Transverse colon (tissue), 4 donors: Measurements from ENCODE around the gene TBCD. TPM values are rescaled to one million over a fixed set of nuclear protein-coding genes. Genes with fewer than 3 reads are reported as not detected.
"Not testable (repeated sequence)": the region's sequence is repeated elsewhere in the genome, so short reads cannot be mapped to it uniquely, and the experiment has no call there.

Experiments
- DNase-seq: peaks from one replicate; pipeline ENCODE4 v3.0.0-alpha.2; 2019
- H3K27ac ChIP-seq, 4 donors: fragments of 200-600 bp; sonication (generic); 2 replicates each; pipeline ENCODE4 v1.5.1; 2016 to 2018; ENCODE audit warnings: inconsistent platforms in 4 of 4
- H3K27me3 ChIP-seq: fragments of 200-600 bp; sonication (generic); 2 replicates; pipeline ENCODE4 v1.5.1; 2017; ENCODE audit warnings: inconsistent platforms
- H3K36me3 ChIP-seq, 4 donors: fragments of 200-600 bp; sonication (generic); 2 replicates each; pipeline ENCODE4 v1.5.1; 2017 to 2019; ENCODE audit warnings: inconsistent platforms in 4 of 4
- H3K4me1 ChIP-seq, 4 donors: fragments of 200-600 bp; sonication (generic); 2 replicates each; pipeline ENCODE4 v1.5.1; 2017 to 2020; ENCODE audit warnings: inconsistent platforms in 4 of 4
- H3K4me3 ChIP-seq, 4 donors: fragments of 200-600 bp; sonication (generic); 1 replicate in 1 of 4; 2 replicates in 3 of 4; pipeline versions ENCODE4 v1.5.1 to v1.6.1; 2017 to 2019; ENCODE audit warnings: inconsistent platforms in 4 of 4
- H3K9me3 ChIP-seq, 2 donors: fragments of 200-600 bp; sonication (generic); 2 replicates each; pipeline ENCODE4 v1.5.1; 2017 to 2019; ENCODE audit warnings: inconsistent platforms in 2 of 2
- EP300 ChIP-seq: sonication (generic); formaldehyde crosslinking; IDR thresholded peaks from one replicate; pipeline ENCODE4 v1.6.1; 2017; ENCODE audit warnings: antibody characterized with exemption, low read depth
- POLR2A ChIP-seq: fragments of 450-650 bp; IDR thresholded peaks from one replicate; pipeline ENCODE4 v1.6.1; 2016; ENCODE audit warnings: antibody characterized with exemption, mild to moderate bottlenecking, moderate library complexity
- POLR2AphosphoS5 ChIP-seq, 3 donors: sonication (generic); formaldehyde crosslinking; IDR thresholded peaks; one replicate each; pipeline ENCODE4 v1.6.1; 2016; ENCODE audit warnings: antibody characterized with exemption in 3 of 3
- WGBS, 2 donors: methylation state at CpG; one replicate each; pipeline ENCODE4 v1.1.5; 2018; ENCODE audit warnings: low coverage in 1 of 2; 5-methylcytosine and 5-hydroxymethylcytosine counted together
- in situ Hi-C, 4 donors: fragments of 200-750 bp; cut with MboI; loops; one replicate each; pipeline versions ENCODE4 v1.15.0 to v1.15.1; 2017; ENCODE audit warnings: low sequenced_read_pairs in 3 of 4, low pct_ligation_motif_present in 1 of 4, low pct_unique_long_range_greater_than_20kb in 1 of 4
- intact Hi-C: fragments of 100-400 bp; cut with DNase I; formaldehyde crosslinking; loops from one replicate; pipeline ENCODE4 v1.15.1; 2023; ENCODE audit warnings: low total_unique reads
- total RNA-seq, 4 donors: library from RNA; depleted of rRNA; stranded (reverse); fragments of >200 nt; gene quantifications; one replicate each; pipeline ENCODE4 v1.1.0, GENCODE V29; 2016
- TF ChIP-seq, protein P1 (sequence below), 5 experiments: fragments of 200-600 bp in 3 of 5; fragments of 450-650 bp in 2 of 5; sonication (generic) in 3 of 5; IDR thresholded peaks; 1 replicate in 2 of 5; 2 replicates in 3 of 5; pipeline ENCODE4 v1.5.1; 2016 to 2017; ENCODE audit warnings: antibody characterized with exemption in 5 of 5, inconsistent platforms in 3 of 5, mild to moderate bottlenecking in 2 of 5, moderate library complexity in 1 of 5

TBCD gene
- total RNA-seq, 4 donors from 2014 or later, result 38.6 to 104 (median 39.8) TPM

DNA sequence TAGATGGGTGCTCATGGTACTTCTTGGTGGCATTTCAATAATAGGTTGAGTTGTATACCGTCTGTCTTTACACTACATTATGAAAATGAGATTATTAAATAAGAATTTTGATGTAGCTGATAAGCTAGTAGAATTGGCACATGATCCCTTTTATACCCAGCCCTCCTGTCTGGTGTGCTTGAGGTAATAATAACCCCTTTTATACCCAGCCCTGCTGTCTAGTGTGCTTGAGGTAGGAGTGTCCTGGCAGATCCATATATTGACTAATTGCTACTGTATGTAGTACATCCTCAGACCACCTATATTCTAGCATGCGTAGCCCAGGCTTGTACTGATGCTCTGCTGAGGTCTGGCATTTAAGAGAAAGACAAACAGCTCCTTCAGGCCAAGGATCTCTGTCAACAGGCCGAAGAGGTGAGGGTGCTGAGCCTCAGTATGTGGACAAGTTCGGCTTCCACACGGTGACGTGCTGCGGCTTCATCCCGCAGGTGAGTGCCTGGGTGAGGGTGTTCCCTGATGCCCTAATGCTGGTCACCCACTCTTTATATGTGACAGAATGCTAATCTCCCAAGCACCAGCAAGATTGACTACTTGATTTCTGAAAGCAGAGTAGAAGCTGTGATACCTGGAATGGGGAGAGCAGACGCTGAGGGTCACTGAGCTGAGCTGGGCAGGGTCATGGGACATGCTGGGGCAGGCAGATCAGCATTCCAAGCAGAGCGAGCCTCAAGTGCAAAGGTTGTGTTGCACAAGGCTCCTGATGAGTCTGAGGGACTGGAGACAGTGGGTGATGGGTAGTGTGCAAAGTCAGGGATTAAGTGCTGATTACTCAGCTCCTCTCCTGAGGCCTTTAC is 10.7 kb upstream of the TBCD start:
- peaks cover 0 to 9% (median 9%) of the 10 kb centered on the region in 4 donors for H3K4me1 ChIP-seq
- intact Hi-C loops, result no loop called here
- TF ChIP-seq POLR2A, result no peak
- no peak for TF ChIP-seq EP300
- no peak for TF ChIP-seq POLR2AphosphoS5 (IDR thresholded peaks at IDR 0.05)
- TF ChIP-seq, protein P1, sequence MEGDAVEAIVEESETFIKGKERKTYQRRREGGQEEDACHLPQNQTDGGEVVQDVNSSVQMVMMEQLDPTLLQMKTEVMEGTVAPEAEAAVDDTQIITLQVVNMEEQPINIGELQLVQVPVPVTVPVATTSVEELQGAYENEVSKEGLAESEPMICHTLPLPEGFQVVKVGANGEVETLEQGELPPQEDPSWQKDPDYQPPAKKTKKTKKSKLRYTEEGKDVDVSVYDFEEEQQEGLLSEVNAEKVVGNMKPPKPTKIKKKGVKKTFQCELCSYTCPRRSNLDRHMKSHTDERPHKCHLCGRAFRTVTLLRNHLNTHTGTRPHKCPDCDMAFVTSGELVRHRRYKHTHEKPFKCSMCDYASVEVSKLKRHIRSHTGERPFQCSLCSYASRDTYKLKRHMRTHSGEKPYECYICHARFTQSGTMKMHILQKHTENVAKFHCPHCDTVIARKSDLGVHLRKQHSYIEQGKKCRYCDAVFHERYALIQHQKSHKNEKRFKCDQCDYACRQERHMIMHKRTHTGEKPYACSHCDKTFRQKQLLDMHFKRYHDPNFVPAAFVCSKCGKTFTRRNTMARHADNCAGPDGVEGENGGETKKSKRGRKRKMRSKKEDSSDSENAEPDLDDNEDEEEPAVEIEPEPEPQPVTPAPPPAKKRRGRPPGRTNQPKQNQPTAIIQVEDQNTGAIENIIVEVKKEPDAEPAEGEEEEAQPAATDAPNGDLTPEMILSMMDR (IDR thresholded peaks at IDR 0.05), result no peak
- in situ Hi-C loops, result no loop called here
- no peaks in the 10 kb centered on the region for H3K27me3 ChIP-seq
- no peak overlapping the region for H3K4me3 ChIP-seq
- DNase-seq, result no peak
- no peak overlapping the region for H3K27ac ChIP-seq
- 95 to 100% methylated on average over 2 to 10 of the region's 10 CpGs for WGBS, 2 donors
- H3K36me3 ChIP-seq, result peaks cover 0 to 34% (median 15%) of the 10 kb centered on the region in 4 donors
- no peaks in the 10 kb centered on the region for H3K9me3 ChIP-seq

DNA sequence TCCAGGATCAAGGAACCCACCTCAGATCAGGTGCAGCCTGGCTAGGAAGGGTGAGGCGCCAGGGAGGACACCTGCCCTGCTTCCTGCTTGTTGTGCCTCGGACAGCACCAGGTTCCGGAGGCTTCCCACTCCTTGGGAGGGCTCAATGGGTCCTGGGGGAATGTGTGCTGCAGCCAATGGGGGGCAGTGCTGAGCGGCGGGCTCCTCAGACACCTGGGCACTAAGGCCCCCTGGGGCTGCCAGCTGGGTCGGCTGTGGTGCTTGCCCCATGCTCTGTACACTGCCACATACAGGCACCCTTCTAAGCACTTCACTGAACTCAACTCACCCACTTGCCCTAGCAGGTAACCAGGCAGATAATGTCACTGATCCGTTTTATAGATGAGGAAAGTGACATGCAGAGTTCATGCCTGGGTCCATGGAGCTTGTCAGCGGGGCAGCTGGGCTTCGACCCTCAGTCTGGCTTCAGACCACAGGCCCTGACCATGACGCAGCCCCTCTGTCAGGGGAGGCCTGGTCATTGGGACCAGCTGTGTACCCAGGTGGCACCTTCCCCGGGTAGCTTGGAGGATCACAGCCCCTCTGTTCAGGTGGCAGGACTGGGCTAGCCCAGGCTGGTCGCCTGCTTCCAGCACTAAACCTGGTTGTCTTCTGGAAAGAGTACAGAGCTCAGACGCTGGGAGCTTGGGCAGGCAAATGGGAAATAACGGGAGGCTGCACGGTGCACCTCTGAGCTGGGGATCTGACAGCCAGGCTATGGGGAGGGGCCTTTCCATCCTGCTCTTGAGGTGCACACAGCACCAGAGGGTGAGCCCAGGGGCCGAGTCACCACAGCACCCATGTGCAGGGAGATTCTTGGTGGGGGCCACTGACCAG is 8.3 kb upstream of the TBCD start:
- H3K27me3 ChIP-seq, result no peaks in the 10 kb centered on the region
- no peak overlapping the region for H3K27ac ChIP-seq
- peaks cover 0 to 34% (median 15%) of the 10 kb centered on the region in 4 donors for H3K36me3 ChIP-seq
- H3K4me3 ChIP-seq, result no peak overlapping the region
- in situ Hi-C loops (no loop called here), intact Hi-C loops (no loop called here)
- TF ChIP-seq EP300 (no peak), POLR2AphosphoS5 (IDR thresholded peaks at IDR 0.05) (no peak), POLR2A (no peak)
- TF ChIP-seq, protein P1 (IDR thresholded peaks at IDR 0.05), result no peak
- no peaks in the 10 kb centered on the region for H3K4me1 ChIP-seq
- no peak for DNase-seq
- H3K9me3 ChIP-seq, result no peaks in the 10 kb centered on the region
- 88 to 89% methylated on average over 1 to 16 of the region's 16 CpGs for WGBS, 2 donors

DNA sequence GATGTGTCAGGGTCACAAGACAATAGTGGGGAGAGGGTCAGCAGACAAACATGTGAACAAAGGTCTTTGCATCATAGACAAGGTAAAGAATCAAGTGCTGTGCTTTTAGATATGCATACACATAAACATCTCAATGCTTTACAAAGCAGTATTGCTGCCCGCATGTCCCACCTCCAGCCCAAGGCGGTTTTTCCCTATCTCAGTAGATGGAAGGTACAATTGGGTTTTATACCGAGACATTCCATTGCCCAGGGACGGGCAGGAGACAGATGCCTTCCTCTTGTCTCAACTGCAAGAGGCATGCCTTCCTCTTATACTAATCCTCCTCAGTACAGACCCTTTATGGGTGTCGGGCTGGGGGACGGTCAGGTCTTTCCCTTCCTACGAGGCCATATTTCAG is 7.1 kb upstream of the TBCD start:
- in situ Hi-C loops, H3K27me3 ChIP-seq, H3K9me3 ChIP-seq, H3K27ac ChIP-seq, H3K4me3 ChIP-seq, H3K4me1 ChIP-seq, intact Hi-C loops, DNase-seq: not testable (repeated sequence)
- WGBS, 2 donors, result 78% methylated on average over 7 of the region's 7 CpGs; no CpG with 5 or more reads in 1 of the 2 donors
- H3K36me3 ChIP-seq, result peaks cover 0 to 32% (median 14%) of the 10 kb centered on the region in 4 donors

DNA sequence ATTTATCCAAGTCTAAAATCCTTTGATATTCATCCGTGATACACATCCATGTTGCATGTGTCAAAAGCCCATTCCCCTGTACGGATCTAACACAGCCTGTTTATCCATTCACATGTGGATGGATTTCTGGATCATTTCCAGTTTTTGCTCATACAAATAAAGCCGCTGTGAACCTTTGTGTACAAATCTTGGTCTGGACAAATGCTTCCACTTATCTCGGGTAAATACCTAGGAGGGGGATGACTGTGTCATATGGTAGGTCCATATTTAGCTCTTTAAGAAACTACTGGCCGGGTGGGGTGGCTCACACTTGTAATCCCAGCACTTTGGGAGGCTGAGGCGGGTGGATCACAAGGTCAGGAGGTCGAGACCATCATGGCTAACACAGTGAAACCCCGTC is 6.3 kb upstream of the TBCD start:
- TF ChIP-seq POLR2A (no peak), EP300 (no peak), POLR2AphosphoS5 (IDR thresholded peaks at IDR 0.05) (no peak)
- TF ChIP-seq, protein P1 (IDR thresholded peaks at IDR 0.05), result no peak
- Histone ChIP-seq H3K4me1 (no peaks in the 10 kb centered on the region), H3K4me3 (no peak overlapping the region), H3K36me3 (peaks cover 0 to 24% (median 9%) of the 10 kb centered on the region in 4 donors), H3K27me3 (no peaks in the 10 kb centered on the region), H3K27ac (no peak overlapping the region), H3K9me3 (no peaks in the 10 kb centered on the region)
- 60 to 80% methylated on average over 3 to 8 of the region's 8 CpGs for WGBS, 2 donors
- intact Hi-C loops, result no loop called here
- no peak for DNase-seq
- in situ Hi-C loops, result no loop called here
